WERI-Rb-1 (cell line): ENCODE results near the gene C2CD4D.

ENCODE experiments used
- DNase-seq: peaks from one replicate; pipeline ENCODE4 v3.0.0-alpha.2; 2020
- H3K27ac ChIP-seq: fragments of 250-450 bp; sonication (Bioruptor Pico); 2 replicates; pipeline ENCODE4 v1.5.1; 2020; ENCODE audit warnings: mild to moderate bottlenecking, moderate library complexity
- H3K27me3 ChIP-seq: fragments of 250-450 bp; sonication (Bioruptor Pico); 2 replicates; pipeline ENCODE4 v1.5.1; 2021; ENCODE audit warnings: mild to moderate bottlenecking, low read depth, moderate library complexity; ENCODE audit not compliant: insufficient read depth, severe bottlenecking
- H3K36me3 ChIP-seq: fragments of 250-450 bp; sonication (Bioruptor Pico); 2 replicates; pipeline ENCODE4 v1.5.1; 2020; ENCODE audit warnings: mild to moderate bottlenecking, moderate library complexity
- H3K4me3 ChIP-seq: 2 replicates; pipeline ENCODE4 v1.5.1; 2011; ENCODE audit warnings: low read depth, mild to moderate bottlenecking, control low read depth, low read length
- H3K9me3 ChIP-seq: fragments of 250-450 bp; sonication (Bioruptor Pico); 2 replicates; pipeline ENCODE4 v1.5.1; 2021; ENCODE audit warnings: mild to moderate bottlenecking, moderate library complexity; ENCODE audit not compliant: severe bottlenecking
- TF ChIP-seq, protein P1 (sequence below): IDR thresholded peaks from 2 replicates; pipeline ENCODE4 v1.5.1; 2011; ENCODE audit warnings: low read depth, mild to moderate bottlenecking, control low read depth, inconsistent platforms, low read length

The C2CD4D gene

DNA sequence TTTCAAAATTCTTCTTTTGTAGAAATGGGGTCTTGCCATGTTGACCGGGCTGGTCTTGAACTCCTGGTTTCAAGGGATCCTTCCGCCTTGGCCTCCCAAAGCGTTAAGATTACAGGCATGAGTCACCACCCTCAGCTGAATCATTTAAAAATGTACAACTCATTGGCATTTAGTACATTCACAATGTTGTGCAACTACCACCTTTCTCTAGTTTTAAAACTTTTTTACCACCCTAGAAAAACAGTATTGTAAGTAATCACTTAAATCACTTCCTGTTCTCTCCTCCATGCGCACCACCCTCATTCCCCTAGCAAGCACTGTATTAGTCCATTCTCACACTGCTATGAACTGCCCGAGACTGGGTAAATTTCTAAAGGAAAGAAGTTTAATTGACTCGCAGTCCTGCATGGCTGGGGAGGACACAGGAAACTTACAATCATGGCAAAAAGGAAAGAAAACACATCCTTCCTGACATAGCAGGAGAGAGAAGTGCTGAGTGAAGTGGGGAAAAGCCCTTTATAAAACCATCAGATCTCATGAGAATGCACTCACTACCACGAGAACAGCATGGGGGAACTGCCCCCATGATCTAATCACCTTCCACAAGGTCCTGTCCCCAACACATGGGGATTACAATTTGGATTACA is 28.3 kb upstream of the C2CD4D start:
- Histone ChIP-seq H3K27me3 (no peaks in the 10 kb centered on the region), H3K4me3 (no peak overlapping the region), H3K36me3 (no peaks in the 10 kb centered on the region), H3K9me3 (no peaks in the 10 kb centered on the region), H3K27ac (no peak overlapping the region)
- TF ChIP-seq, protein P1, sequence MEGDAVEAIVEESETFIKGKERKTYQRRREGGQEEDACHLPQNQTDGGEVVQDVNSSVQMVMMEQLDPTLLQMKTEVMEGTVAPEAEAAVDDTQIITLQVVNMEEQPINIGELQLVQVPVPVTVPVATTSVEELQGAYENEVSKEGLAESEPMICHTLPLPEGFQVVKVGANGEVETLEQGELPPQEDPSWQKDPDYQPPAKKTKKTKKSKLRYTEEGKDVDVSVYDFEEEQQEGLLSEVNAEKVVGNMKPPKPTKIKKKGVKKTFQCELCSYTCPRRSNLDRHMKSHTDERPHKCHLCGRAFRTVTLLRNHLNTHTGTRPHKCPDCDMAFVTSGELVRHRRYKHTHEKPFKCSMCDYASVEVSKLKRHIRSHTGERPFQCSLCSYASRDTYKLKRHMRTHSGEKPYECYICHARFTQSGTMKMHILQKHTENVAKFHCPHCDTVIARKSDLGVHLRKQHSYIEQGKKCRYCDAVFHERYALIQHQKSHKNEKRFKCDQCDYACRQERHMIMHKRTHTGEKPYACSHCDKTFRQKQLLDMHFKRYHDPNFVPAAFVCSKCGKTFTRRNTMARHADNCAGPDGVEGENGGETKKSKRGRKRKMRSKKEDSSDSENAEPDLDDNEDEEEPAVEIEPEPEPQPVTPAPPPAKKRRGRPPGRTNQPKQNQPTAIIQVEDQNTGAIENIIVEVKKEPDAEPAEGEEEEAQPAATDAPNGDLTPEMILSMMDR = no peak
- no peak for DNase-seq

DNA sequence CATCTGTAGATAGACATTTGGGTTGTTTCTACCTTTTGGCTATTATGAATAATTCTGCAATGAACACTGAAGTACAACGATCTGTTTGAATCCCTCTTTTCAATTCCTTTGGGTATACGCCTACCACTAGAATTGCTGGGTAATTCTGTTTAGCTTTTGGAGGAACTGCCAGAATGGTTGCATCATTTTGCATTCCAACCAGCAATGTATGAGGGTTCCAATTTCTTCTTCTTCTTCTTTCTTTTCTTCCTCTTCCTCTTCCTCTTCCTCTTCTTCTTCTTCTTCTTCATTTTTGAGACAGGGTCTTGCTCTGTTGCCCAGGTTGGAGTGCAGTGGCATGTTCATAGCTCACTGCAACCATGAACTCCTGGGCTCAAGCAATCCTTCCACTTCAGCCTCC is 27.7 kb upstream of the C2CD4D start:
- Histone ChIP-seq H3K9me3 (no peaks in the 10 kb centered on the region), H3K27me3 (no peaks in the 10 kb centered on the region), H3K4me3 (no peak overlapping the region), H3K36me3 (no peaks in the 10 kb centered on the region), H3K27ac (no peak overlapping the region)
- TF ChIP-seq, protein P1 = no peak
- no peak for DNase-seq

DNA sequence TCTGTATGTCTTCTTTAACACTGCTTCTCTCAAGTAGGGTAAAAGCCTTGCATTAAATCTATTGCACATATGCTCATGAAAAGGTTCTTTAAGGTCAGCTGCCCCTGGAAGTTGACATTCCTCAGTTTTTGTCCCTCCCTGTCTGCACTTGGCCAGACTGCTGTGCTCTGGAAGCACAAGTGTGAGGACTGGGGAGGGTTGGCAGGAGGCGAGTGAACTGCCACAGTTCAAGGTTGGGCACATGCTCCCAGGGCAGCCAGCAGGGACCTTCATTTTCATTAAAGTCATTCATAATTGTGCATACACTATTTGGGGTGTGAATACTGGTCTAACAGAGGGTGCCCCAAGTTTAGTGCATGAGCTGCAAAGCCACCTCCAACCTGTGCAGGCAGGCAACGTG is 24.8 kb upstream of the C2CD4D start:
- TF ChIP-seq, protein P1 = no peak
- Histone ChIP-seq H3K4me3 (no peak overlapping the region), H3K9me3 (no peaks in the 10 kb centered on the region), H3K36me3 (no peaks in the 10 kb centered on the region), H3K27ac (no peak overlapping the region), H3K27me3 (no peaks in the 10 kb centered on the region)
- peak; percentile 64 for DNase-seq

DNA sequence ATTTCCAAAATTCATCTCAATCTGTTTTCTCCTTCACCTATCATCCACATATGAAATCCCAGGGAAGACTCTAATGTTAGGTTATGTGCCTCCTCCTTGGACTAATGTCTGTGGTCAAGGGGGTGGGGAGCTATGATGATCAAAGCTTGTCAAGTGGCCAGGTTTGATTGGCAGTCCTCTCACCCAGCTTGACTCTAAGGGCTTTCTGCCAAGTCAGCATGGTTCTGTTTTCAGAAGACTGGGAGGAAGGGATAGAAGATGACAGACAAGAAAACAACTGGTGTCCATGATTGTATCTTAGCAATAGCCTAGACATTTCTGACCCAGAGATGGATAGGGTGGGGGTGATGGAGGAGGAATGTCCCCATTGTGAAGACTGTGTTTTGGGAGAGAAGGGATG is 23.0 kb upstream of the C2CD4D start:
- H3K27me3 ChIP-seq = no peaks in the 10 kb centered on the region

DNA sequence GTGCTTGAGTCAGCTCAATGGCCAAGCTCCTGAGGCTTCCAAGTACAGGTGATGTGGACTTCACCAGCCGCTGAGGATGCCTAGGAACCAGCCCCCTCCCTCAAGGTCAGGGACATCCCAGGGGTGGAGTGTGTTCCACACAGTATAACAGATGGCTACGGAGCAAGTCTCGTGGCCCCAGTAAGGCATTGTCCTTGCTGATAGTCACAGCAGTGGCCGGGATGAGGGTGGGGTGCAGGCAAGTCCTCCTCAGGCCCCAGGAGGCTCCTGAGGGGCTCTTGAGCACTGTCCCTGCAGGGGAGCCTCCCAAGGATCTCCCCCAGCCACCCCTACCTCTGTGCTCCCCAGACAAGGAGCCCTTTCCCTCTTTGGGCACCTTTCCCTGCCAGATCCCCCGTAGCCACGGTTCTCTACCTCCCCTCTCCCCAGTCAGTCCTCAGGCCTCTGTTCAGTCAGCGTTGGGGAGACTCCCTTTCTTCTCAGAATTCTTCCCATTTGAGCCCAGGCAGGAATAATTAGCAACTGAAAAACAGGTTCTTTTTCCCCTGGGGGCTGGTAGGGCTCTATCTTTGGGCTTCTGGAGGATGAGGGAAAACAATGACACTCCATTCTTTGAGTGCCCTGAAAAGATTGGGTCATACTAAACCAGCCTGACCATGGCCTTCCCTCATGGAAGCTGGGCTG is 21.0 kb upstream of the C2CD4D start:
- TF ChIP-seq, protein P1 = no peak
- no peak for DNase-seq
- no peaks in the 10 kb centered on the region for H3K9me3 ChIP-seq
- H3K27me3 ChIP-seq = no peaks in the 10 kb centered on the region
- H3K36me3 ChIP-seq = no peaks in the 10 kb centered on the region
- no peak overlapping the region for H3K27ac ChIP-seq
- no peak overlapping the region for H3K4me3 ChIP-seq

More for the DNA sequence above, 23.0 kb upstream of the C2CD4D start:
- no peak overlapping the region for H3K27ac ChIP-seq
- no peaks in the 10 kb centered on the region for H3K36me3 ChIP-seq
- no peaks in the 10 kb centered on the region for H3K9me3 ChIP-seq
- no peak overlapping the region for H3K4me3 ChIP-seq
- TF ChIP-seq, protein P1 = no peak
- DNase-seq = no peak
